Measurements from ENCODE around the gene ODF2L. TPM values are rescaled to one million over a fixed set of nuclear protein-coding genes. Genes with fewer than 3 reads are reported as not detected.

The ODF2L gene
- polyA plus RNA-seq, 1 experiment = 5.9 TPM

DNA sequence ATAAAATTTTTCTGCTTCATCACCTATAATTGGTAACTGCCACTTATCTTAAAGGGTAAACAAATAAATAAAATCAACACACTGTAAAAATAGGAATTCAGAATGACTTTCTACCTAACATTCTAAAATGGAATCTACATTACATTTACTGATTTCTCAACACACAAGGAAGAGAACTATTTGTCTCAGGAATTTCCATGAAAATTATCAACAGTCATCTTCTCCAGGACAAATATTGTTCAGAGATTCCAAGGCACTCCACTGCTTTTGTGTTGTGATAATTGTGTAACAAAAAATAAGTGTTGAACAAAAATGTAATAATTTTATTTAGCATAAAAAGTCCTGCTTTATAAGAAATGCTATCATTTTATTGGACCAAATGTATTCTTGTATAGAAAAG, 7.3 kb downstream of the ODF2L start:
- POLR2A ChIA-PET = no interaction called here

DNA sequence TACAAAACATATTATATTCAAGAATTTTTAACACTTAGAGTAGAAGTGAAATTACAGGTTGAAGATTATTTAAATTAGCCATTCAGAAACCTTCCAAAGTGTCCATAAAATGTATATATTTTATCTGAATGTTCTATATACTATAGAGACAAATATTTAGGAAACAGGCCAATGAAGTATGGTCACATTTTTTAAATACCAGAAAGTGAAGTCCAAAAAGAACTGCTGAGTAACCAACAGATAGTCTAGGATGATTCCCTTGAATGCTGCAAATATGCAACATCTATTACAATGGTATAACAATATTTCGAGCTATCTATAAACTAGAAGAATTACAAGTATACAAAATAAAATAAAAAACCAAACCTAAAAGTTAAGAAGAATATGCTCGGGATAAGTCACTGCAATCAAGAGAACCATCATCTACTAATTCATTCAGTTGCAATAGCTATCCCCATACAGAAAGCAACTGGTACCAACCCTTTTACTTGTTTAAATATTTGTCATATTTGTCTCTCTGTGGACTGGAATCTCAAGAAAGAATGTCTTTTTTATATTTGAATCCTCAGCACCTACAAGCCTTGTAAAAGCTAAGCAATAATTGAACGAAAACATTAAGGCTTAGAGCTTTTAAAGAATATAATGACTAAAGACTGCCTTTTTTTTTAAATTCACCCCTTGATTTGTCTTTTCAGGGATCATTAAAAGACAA, 8.1 kb downstream of the ODF2L start:
- DNase-seq (ENCODE audit: low read depth) = no peak
- CTCF ChIA-PET = interaction anchor here (0.6 to 1.6 kb wide), 4 partner anchors 93 to 119 kb away, joined by 3 to 4 read pairs (median 3); no protein-coding TSS in a partner anchor

More for the DNA sequence above, 7.3 kb downstream of the ODF2L start:
- no peak for TF ChIP-seq CTCF (IDR thresholded peaks at IDR 0.05; ENCODE audit: insufficient read depth, low read depth, low read length)
- CTCF ChIA-PET = interaction anchor here (1.6 kb wide), 1 partner anchor 110 kb away, joined by 4 read pairs; no protein-coding TSS in a partner anchor
- no peak for DNase-seq (ENCODE audit: low read depth)
- no peaks in the 10 kb centered on the region for H3K27me3 ChIP-seq (ENCODE audit: control insufficient read depth, insufficient read depth, low read length)
- H3K4me3 ChIP-seq (ENCODE audit: low read depth, low read length) = no peak overlapping the region
- H3K36me3 ChIP-seq (ENCODE audit: control insufficient read depth, insufficient read depth, low read length) = no peaks in the 10 kb centered on the region

DNA sequence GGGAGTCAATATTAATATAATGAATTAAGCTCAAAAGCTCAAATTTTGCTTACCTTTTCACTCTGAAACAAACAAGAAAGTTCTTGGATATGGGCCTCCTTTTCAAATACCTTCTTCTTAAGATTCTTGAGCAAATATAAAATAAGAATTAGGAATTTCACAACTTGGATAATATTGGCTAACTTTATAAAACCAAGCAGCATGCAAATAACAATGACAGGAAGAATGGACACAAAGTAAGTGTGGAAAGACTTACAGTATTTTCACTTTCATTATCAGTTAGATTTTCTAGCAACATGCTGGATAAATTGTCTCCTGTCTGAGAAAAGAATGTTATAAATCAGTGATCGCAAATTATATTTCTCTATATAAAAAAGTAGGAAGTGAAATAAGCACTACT, 13.2 kb downstream of the ODF2L start:
- POLR2A ChIA-PET = interaction anchor here (0.7 kb wide), 1 partner anchor 65 kb away, joined by 3 read pairs; no protein-coding TSS in a partner anchor
- no peak for TF ChIP-seq CTCF (IDR thresholded peaks at IDR 0.05; ENCODE audit: insufficient read depth, low read depth, low read length)
- Histone ChIP-seq H3K36me3 (ENCODE audit: control insufficient read depth, insufficient read depth, low read length) (no peaks in the 10 kb centered on the region), H3K4me3 (ENCODE audit: low read depth, low read length) (no peak overlapping the region), H3K27me3 (ENCODE audit: control insufficient read depth, insufficient read depth, low read length) (no peaks in the 10 kb centered on the region)
- CTCF ChIA-PET = interaction anchor here (1.0 to 3.0 kb wide), 4 partner anchors 20 to 125 kb away, joined by 3 to 9 read pairs (median 6); no protein-coding TSS in a partner anchor
- DNase-seq (ENCODE audit: low read depth) = no peak

More for the DNA sequence above, 8.1 kb downstream of the ODF2L start:
- POLR2A ChIA-PET = no interaction called here
- H3K27me3 ChIP-seq (ENCODE audit: control insufficient read depth, insufficient read depth, low read length) = no peaks in the 10 kb centered on the region
- no peaks in the 10 kb centered on the region for H3K36me3 ChIP-seq (ENCODE audit: control insufficient read depth, insufficient read depth, low read length)
- TF ChIP-seq CTCF (IDR thresholded peaks at IDR 0.05; ENCODE audit: insufficient read depth, low read depth, low read length) = no peak
- H3K4me3 ChIP-seq (ENCODE audit: low read depth, low read length) = no peak overlapping the region

- no peak overlapping the region for H3K4me3 ChIP-seq (ENCODE audit: low read depth, low read length)
- H3K27me3 ChIP-seq (ENCODE audit: control insufficient read depth, insufficient read depth, low read length) = no peaks in the 10 kb centered on the region
- DNase-seq (ENCODE audit: low read depth) = no peak
- CTCF ChIA-PET = no interaction called here
- no peaks in the 10 kb centered on the region; the same call in 1 of the 2 replicates for H3K36me3 ChIP-seq (ENCODE audit: control insufficient read depth, insufficient read depth, low read length)
- TF ChIP-seq CTCF (IDR thresholded peaks at IDR 0.05; ENCODE audit: insufficient read depth, low read depth, low read length) = no peak
- POLR2A ChIA-PET = no interaction called here
Measured at GRCh38 chr1:86381223-86381622, 14.9 kb downstream of the ODF2L start.

GRCh38 chr1:86380257-86380861, 15.8 kb downstream of the ODF2L start:
- Histone ChIP-seq H3K27me3 (ENCODE audit: control insufficient read depth, insufficient read depth, low read length) (no peaks in the 10 kb centered on the region), H3K4me3 (ENCODE audit: low read depth, low read length) (no peak overlapping the region), H3K36me3 (ENCODE audit: control insufficient read depth, insufficient read depth, low read length) (no peaks in the 10 kb centered on the region; the same call in 1 of the 2 replicates)
- ChIA-PET CTCF (interaction anchor here (0.7 to 3.6 kb wide), 15 partner anchors 10 to 703 kb away, joined by 3 to 47 read pairs (median 4); no protein-coding TSS in a partner anchor), POLR2A (no interaction called here)
- DNase-seq (ENCODE audit: low read depth) = no peak
- TF ChIP-seq CTCF (IDR thresholded peaks at IDR 0.05; ENCODE audit: insufficient read depth, low read depth, low read length) = peak; percentile 64
